GM18502 (cell line): Measurements from ENCODE around the gene APOA4.
"Not testable (repeated sequence)": the region's sequence is repeated elsewhere in the genome, so short reads cannot be mapped to it uniquely, and the experiment has no call there.

Source experiments
- ATAC-seq: cut with Tn5 transposase; IDR thresholded peaks from one replicate; pipeline ENCODE4 v1.9.1; 2021; ENCODE audit warnings: mild to moderate bottlenecking; ENCODE audit not compliant: unreplicated experiment, poor library complexity

Gene APOA4

DNA sequence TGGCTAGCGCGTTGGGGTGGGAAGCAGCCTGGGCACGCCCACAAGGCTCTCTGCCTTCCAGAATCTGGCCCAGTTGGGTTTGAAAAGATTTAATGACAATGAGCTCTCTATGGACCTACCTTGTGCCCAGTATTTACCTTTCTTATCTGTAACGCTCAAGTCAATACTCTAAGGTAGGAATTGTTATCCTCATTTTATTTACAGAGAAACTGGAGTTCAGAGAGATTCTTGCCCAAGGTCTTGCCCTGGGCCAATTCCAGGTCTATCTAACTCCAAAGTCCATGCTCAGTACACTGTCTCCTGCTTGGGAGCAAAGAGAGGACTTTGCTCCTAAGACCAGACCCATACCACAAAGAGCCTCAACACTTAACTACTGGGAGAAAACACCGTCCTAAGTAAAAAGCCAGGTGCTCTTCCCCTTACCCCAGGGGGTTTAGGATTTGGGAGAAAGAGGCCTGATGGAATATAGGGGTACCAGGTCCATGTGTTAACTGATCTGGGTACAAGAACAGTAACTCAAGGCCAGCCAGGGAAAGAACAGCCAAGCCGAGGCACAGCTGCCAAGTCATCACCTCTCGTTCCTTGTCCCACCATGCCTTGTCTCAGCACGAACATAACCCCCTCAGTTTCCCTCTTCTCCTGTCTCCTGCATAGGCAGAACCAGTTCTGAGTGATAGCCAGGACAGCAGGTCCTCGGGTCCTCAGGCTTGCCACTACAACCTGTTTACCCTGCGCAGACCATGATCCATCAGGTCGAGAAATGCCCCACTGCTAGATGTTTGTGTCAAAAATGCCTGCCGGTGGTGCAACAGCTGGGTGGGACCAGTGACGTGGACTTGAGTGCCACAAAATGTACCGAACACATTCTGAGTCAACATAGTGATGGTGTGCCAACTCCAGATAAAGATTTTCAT is 14.6 kb downstream of the APOA4 start:
- ATAC-seq = no peak

DNA sequence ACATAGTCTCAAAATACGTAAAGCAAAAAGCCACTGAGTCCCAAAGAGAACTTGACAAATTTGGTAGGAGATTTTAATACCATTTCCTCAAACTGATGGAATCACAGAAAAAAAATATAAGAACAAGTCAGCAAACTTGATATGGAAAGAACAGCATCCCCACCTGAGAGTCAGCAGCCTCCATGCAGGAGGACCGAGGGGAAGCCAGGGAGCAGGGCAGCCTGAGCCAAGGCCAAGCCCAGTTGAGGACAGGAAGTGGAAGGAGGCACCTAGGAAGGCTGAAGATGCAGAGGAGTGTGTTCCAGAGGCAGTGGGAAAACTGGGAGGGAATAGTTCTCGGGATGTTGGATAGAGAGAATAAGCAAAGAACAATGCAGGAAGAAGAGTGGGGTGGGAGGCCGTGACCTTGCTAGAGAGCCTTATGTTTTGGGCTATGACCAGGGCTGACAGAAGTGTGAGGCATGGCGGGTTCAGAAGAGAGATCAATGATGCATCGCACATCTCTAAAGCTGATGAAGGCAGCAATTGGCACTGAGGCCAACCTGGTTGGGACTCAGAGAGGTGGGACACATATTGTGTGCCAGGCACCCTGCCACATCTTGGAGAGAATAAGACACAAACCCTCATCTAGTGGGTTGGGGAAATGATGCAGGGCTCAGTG is 15.4 kb downstream of the APOA4 start:
- ATAC-seq = no peak

DNA sequence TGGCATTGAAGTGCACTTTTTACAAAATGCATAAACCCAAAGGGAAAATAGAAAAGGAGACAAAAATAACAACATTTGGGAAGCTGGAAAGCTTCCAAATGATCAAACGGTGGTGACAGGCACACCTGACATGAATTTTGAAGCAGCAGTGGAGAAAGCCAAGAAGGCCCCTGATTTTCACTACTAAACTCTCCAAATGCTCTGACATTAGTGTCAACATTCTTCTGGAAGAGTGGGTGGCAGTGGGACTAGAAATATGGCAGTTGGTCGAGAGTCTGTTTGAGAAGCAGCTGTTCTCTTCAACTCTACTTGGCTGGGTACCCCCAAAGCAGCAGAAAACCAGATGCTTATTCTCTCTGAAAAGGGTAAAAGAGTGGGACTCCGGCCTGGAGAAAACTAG is 19.1 kb downstream of the APOA4 start:
- ATAC-seq = no peak

- ATAC-seq = not testable (repeated sequence)
These were observed 21.4 kb downstream of the APOA4 start for GRCh38 chr11:116801662-116802061.

GRCh38 chr11:116800610-116801009 is 22.5 kb downstream of the APOA4 start:
- no peak for ATAC-seq

DNA sequence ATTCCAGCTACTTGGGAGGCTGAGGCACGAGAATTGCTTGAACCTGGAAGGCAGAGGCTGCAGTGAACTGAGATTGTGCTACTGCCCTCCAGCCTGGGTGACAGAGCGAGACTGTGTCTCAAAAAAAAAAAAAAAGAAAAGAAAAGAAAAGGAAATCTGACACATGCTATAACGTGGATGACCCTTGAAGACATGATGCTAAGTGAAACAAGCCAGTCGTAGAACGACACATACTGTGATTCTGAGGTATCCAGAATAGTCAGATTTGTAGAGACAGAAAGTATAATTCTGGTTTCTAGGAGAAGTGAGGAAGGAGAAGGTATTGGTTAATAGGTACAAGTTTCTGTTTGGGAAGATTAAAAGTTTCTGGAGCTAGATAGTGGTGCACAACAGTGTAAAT is 24.7 kb downstream of the APOA4 start:
- ATAC-seq = no peak

- no peak for ATAC-seq
These were observed 25.3 kb downstream of the APOA4 start for GRCh38 chr11:116797816-116798215.

- no peak for ATAC-seq
These were observed 26.6 kb downstream of the APOA4 start for GRCh38 chr11:116796548-116796947.

- ATAC-seq = no peak
These were observed 28.3 kb downstream of the APOA4 start for GRCh38 chr11:116794851-116795250.

DNA sequence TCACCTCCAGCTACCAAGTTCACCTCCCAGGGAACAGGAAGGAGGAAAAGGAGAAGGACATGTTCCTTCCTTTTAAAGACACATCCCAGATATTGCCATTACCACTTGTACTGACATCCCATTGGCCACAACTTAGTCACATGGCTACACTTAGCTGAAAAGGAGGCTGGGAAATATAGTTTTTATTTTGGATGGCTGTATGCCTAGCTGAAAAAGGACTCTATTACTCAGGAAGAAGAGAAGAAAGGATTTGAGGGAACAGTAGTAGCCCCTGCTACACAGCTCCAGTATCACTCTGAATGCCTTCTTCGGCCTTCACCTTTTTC is 29.4 kb downstream of the APOA4 start:
- no peak for ATAC-seq

GRCh38 chr11:116792869-116793771 is 30.0 kb downstream of the APOA4 start:
- no peak for ATAC-seq

GRCh38 chr11:116792144-116792868 is 30.8 kb downstream of the APOA4 start:
- no peak for ATAC-seq

- ATAC-seq = no peak
These were observed 31.3 kb downstream of the APOA4 start, which contains the start of gene APOA5 for GRCh38 chr11:116791813-116792143. TSS of gene APOA5 (minus strand) at chr11:116791879. CDS start at chr11:116791860, 19 bp downstream.

DNA sequence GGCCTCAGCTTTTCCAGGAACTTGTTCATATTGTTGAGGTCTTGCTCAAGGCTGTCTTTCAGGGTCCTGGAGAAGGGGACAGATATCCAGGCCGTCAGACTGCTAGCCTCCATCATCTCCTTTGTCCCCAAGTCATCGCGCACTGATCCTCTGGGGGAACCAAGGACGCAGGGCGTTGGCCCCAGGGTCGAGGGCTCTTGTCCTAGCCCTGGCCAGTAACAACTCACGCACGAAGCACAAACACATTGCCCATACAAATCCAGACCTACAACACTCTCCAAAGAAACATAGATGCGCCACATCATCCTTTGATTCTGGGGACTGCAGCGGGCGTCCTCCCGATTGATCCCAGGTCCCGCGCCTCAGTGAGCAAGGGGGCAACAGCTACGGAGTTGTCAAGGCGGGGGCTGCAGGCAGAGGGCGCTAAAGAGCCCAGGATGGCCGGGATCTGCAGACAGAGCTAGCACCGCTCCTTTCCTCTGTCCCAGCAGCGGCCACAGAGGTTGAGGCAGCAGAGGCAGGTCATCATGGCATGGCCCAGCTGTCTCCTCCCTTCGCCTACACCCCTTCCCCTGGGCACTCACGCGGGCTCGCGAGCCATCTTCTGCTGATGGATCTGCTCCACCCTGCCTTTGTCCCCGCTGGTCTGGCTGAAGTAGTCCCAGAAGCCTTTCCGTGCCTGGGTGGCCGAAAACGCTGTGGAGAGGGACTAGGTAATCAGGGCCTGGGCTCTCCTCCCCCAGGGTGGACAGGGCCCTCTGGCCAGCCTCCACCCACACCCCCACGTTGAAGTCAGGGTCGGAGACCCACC is 31.9 kb downstream of the APOA4 start:
- ATAC-seq = no peak

DNA sequence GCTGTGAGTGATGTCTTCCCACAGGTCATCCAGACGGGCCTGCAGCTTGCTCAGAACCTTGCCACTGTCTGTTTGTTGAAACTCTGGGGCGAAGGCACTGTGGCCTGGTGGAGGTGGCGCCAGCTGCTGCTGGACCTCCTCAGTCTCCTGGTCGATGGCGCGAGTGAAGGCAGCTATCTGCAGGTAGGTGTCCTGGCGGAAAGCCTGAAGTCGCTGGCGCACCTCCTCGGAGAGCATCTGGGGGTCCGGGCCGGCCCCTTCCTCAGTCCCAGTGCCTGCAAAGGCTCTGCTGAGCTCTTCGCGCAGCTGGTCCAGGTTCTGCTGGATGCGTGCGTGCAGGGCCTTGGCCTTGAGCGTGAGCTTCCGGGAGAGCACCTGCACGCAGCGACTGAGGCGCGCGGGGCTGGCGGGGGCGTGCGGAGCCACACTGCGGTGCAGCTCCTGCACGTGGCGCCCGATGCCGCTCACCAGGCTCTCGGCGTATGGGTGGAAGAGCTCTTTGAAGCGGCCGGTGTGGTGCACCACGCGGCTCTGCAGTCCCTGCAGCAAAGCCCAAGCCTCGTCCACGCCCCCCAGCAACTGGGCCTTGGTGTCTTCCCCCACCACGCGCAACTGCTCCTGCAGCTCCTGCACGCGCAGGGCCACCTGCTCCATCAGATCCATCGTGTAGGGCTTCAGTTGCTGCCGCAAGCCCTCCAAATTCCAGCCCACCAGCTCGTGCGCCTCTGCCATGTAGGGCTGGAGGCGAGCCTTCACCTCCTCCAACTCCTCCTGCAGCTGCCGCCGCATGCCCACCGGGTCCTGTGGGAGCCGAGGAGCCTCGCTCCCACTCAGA is 32.7 kb downstream of the APOA4 start:
- ATAC-seq = no peak

- no peak for ATAC-seq
These were observed 34.1 kb downstream of the APOA4 start for GRCh38 chr11:116788975-116789374.

- no peak for ATAC-seq
These were observed 34.6 kb downstream of the APOA4 start for GRCh38 chr11:116788534-116788933.

- ATAC-seq = peak; percentile 91
These were observed 35.2 kb downstream of the APOA4 start, which contains the start of gene ZPR1 for GRCh38 chr11:116787786-116788486. TSS of gene ZPR1 (minus strand) at chr11:116788023. CDS start at chr11:116787990, 33 bp downstream.
